ENCODE results near the gene PCMTD2.

The PCMTD2 gene

DNA sequence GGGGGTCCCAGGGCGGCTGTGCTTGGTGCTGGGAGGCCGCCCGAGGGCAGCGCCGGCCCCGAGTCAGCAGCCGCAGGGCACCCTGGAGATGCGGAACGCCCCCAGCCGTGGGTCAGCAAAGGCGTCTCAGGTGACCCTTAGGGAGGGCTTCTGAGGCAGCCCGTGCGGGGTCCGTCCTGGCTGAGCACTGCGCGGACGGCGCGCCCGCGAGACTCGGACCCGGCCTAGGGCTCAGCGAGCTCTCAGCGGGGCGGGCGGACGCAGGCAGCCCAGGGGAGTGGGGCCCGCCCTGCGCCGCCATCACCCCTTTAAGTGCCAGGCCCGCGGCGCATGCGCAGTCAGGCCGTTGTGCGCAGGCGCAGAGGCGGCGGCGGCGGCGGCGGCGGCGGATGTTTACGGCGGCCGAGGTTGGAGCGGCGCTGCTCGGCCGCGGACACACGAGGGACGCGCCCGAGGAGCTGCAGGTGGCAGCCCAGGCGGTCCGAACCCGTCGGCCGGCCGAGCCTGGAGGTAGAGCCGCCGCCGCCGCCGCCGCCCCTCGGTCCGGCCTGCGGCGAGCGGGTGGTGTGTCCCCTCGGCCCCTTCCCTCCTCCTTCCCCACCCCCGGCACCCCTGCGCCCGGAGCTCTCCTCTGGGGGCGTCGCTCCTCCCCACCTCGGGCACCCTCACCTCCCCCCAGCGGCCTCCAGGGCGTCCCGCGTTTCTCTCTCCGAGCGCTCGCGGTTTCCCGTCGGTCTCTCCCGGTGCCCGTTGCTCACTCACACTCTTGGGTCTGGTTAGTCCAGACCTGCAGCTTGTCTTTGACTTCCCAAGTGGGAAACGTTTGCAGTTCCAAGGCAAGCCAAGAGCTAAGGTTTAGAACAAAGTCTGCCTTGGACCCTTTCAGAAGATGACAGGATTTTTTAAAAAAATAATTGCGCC lies at the start of gene PCMTD2:
Gene PCMTD2 (plus strand): TSS at position 388 of the 921 bp plus-strand sequence. CDS start 4,218 bp downstream, outside the sequence.
- peak; percentile 64 for DNase-seq (ENCODE audit: low read depth)

DNA sequence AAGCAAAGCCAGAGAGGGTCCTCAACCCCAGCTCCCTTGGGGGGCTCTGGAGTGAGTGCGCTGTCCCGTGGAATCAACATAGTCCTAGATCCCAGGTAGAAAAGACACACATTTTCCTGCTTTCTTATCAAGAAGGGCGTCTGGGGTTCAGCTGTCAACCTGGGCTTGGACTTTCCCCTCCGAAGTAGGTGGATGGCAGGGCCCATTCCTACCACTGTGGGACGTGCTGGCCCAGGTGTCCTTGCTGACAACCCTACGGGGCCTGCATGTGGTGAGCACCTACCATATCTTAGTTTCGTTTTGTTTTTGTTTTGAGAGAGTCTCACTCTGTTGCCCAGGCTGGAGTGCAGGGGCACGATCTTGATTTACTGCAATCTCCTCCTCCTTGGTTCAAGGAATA lies 48.9 kb upstream of the PCMTD2 start:
- DNase-seq (ENCODE audit: low read depth), result no peak

DNA sequence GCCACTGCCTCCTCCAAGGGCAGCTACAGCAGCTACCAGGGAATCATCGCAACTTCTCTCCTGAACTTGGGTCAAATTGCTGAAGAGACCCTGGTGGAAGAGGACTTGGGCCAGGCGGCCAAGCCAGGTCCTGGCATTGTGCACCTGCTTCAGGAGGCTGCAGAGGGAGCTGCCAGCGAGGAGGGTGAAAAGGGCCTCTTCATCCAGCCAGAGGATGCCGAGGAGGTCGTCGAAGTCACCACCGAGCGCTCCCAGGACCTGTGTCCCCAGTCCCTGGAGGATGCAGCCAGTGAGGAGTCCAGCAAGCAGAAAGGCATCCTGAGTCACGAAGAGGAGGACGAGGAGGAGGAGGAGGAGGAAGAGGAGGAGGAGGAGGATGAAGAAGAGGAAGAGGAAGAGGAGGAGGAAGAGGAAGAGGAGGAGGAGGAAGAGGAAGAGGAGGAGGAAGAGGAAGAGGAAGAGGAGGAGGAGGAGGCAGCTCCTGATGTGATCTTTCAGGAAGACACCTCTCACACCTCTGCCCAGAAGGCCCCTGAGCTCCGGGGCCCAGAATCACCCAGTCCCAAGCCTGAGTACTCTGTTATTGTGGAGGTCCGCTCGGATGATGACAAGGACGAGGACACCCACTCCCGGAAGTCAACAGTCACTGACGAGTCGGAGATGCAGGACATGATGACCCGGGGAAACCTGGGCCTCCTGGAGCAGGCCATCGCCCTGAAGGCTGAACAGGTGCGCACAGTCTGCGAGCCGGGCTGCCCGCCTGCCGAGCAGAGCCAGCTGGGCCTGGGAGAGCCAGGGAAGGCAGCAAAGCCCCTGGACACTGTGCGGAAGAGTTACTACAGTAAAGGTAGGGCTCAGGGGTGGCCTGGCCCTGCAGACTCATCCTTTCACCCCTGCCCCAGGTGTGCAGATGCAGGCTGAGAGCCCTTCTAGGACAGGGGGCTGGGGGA lies 47.6 kb upstream of the PCMTD2 start:
- no peak for DNase-seq (ENCODE audit: low read depth)

DNA sequence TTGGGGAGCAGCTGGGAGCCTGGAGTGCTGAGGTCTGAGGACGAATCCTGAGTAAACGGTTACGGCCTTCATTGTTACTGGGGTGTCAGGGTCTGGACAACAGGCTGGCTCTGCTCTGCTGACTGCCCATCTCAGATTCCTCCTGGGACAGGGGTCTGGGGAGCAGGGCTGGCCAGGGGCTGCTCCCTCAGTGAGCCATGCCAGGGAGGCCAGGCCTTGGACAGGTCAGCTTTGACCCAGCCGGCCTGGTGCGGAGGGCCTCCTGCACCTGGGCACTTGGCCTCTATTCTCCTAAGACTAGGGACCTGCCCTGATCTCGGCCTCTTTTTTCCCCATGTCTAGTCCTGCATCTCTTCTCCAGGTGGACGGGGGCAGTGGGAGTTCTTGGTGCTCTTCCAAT lies 46.4 kb upstream of the PCMTD2 start:
- no peak for DNase-seq (ENCODE audit: low read depth)

DNA sequence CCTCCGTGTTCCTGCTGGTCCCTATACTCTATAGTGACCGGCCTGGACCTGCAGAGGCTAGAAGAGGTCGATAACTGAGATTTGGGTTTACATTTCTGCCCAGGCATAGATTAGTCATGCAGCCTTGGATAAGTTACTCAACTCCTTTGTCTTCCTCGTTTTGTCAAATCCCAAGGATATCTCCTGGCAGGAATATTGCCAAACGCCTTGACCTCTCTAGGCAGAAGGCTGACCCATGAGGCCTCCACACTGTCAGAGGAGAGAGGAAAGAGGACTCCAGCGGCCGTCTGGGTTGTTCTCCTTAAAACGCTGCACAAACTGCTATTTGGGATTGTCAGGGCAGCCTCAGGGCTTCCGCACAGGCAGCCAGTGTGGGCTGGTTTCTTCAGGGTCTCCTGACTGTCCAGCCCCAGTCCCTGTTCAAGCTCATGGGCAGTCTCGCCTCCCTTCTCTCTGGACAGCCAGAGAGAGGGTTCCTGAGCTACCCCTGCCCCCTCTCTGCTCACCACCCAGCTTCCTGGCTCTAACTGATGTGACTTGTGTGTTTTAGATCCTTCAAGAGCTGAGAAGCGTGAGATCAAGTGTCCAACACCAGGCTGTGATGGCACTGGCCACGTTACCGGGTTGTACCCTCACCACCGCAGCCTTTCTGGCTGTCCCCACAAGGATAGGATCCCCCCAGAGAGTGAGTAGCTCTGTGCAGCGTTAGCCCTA lies 44.7 kb upstream of the PCMTD2 start:
- DNase-seq (ENCODE audit: low read depth), result no peak

DNA sequence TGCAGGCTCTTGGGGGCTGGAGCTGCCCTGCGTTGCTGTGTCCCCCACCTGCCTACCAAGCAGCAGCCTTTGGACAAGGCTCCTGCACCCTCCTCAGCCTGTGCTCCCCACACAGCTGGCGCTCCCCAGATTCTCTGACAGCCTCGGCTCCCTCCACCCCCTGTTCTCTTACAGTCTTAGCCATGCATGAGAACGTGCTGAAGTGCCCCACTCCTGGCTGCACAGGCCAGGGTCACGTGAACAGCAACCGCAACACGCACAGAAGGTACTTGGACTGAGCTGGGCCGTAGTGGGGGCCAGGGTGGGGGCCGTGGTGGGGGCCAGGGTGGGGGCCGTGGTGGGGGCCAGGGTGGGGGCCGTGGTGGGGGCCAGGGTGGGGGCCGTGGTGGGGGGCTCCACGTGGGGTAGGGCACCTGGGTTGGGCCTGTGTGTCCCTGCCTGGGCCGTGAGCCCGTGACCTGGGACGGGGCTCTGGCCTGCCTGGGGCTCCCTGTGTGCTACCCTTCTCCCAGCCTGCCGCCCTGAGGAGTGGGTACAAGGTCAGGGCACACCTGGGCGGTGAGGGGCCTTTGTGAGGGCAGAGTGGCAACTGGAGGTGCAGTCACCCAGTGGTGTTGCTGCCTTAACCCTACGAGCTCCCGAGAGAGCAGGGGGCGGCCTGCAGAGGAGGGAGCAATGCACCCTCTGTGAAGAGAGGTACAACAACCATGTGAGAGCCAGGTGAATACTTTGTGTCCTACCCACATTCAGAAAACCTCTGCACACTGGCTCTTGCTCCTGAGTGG lies 43.5 kb upstream of the PCMTD2 start:
- DNase-seq (ENCODE audit: low read depth), result no peak

DNA sequence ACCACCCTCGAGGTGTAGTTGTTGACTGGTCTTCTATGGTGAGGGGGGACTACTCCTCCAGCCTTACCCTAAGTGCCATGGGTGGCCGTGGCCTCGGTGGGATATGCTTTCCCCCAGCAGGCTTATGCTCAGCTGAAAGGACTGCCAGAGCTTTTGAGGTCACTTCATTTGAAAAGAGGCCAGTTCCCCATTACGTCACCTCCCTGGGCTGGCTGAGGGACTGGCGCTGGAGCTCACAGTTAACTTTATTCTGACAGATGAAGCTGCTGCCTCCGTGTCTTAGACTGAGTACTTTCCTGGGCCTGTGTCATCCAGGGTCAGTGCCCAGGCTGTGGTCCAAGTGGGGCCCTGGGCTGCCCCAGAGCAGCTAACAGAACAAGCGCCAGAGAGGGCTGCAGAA lies 42.8 kb upstream of the PCMTD2 start:
- DNase-seq (ENCODE audit: low read depth), result no peak

DNA sequence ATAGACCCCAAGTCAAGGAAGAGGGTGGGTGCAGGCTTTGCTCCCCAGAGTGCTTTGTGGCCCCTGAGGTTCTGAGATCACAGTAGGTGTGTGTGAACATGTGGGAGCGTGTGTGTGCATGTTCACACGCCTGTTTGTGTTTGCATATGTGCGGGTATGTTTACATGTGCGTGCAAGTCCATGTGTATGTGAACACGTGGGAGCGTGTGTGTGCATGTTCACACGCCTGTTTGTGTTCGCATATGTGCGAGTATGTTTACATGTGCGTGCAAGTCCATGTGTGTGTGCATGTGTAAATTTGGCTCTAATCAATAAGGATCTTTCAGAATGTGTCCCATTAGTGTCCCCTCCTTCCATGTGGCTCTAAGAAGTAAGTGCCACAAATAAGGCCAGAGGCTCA lies 41.4 kb upstream of the PCMTD2 start:
- DNase-seq (ENCODE audit: low read depth), result no peak

DNA sequence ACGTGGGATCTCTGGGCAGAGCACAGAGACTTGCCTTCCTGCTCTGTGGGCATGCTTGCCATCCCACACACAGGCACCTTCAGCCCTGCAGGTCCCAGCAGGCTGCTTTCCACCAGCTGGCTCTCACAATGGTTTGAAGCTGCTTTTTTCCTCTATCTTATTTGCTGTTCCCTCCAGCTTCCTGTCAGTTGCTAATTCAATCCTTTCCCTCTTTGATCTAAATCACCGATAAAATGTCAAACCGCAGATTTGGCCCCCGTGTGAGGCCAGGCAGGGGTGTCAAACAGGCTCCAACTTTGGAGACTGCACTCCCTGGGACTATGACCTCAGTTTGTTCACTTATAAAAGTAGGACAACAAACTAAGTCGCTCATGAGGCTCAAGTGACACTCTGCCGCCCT lies 40.6 kb upstream of the PCMTD2 start:
- no peak for DNase-seq (ENCODE audit: low read depth)

DNA sequence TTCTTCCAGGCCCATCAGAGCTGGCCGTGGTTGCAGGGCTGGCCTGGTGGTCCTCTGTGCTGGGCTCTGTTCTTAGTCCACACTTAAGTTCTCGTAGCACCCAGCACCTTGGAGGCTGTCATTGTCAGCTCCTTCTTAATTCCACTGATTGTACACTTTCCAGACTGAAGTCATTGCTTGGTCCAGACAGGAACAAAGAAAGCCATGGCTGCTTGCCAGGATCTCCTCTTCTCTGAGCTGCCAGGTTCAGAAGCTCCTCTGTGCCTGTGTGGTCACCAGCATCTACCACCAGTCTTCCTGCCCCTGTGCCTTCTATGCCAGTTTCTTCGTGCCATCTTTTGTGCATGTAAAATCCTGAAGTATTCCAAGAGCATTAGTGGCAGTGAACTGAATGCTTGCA lies 39.5 kb upstream of the PCMTD2 start:
- DNase-seq (ENCODE audit: low read depth), result no peak

DNA sequence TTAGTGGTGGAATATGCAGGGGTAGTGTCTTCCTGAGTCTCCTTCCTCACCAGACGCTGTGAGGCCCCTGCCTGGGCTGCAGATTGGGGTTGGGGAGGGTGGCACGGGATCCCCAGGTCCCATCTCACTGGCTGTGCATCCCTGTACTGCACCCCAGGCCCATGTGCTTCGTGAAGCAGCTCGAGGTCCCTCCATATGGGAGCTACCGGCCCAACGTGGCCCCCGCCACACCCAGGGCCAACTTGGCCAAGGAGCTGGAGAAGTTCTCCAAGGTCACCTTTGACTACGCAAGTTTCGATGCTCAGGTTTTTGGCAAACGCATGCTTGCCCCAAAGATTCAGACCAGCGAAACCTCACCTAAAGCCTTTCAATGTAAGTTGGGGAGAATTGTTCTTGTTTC lies 38.6 kb upstream of the PCMTD2 start:
- DNase-seq (ENCODE audit: low read depth), result no peak

DNA sequence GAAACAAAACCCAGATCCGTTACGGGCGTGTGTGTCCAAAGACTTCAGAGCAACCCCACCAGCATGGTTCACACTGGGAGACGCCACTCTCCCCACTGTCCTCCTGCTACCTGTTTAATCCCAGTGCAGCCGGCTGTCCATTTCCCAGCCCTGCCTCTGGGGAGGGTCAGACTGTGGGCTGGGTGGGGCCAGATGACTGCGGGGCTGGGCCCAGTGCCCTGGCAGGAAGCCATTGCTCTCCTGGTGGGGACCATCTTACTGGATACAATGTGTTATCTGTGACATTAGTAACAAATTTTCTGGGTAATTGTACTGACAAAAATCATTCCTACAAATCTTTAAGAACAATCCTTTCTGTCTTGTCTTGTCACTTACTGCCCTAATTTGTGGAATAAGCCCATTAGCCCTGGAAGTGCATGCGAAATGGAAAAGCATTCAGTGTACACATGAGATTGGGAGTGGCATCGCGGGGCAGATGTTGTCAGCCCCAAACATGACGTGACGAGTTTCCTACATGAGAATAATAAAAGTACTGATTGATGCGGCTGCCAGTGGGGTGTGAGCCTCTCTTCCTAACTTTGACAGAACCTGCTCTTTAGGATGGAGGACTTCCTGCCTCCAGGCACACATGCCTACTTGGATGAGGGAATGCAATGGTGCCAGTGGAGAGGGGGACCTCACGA lies 37.9 kb upstream of the PCMTD2 start:
- DNase-seq (ENCODE audit: low read depth), result no peak

DNA sequence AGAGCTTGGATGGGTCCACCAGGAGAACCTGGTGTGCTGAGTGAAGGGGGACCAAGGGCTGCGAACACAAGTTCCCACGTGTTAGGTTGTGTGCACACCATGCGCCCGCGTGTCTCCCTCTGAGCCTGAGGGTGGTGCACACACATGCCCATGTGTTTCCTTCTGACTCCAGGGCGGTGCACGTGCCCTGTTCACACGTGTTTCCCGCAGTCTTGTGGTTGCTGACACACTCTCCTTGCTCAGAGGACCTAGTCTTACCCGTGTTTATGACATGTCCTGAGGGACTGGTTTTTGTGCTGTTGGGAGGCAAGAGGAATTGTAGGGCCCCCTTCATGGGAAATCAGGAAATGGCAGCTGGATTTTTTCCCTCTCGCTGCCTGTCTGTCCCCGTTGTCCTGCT lies 36.3 kb upstream of the PCMTD2 start:
- no peak for DNase-seq (ENCODE audit: low read depth)

DNA sequence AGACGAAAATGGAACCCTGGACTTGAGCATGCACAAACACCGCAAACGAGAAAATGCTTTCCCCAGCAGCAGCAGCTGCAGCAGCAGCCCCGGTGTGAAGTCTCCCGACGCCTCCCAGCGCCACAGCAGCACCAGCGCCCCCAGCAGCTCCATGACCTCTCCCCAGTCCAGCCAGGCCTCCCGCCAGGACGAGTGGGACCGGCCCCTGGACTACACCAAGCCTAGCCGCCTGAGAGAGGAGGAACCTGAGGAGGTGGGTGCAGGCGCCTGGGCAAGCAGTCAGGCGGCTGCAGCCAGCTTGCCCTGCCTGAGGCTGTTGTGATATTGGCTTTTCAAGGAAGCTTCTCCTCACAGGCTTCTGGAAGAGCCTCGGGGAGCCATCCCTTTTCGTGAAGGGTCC lies 35.8 kb upstream of the PCMTD2 start:
- DNase-seq (ENCODE audit: low read depth), result no peak

DNA sequence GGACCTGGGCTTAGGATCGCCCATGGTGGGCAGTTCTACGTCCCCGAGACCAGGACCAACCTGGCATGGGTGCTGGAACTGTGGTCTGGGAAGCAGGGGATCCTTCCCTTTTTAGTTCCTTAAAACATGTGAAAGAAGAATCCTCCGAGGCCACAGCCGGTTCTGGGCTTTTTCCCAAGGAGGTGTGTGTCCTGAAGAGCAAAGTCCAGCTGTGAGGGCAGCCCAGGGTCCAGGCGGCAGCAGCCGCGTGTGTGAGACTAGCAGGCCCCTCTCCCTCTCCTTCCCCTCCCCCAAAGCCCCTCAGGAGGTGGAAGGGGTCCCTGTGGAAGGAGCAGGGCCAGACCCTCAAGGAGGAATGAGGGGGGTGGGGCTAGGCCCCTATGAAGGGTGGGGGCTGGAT lies 35.1 kb upstream of the PCMTD2 start:
- DNase-seq (ENCODE audit: low read depth), result no peak

DNA sequence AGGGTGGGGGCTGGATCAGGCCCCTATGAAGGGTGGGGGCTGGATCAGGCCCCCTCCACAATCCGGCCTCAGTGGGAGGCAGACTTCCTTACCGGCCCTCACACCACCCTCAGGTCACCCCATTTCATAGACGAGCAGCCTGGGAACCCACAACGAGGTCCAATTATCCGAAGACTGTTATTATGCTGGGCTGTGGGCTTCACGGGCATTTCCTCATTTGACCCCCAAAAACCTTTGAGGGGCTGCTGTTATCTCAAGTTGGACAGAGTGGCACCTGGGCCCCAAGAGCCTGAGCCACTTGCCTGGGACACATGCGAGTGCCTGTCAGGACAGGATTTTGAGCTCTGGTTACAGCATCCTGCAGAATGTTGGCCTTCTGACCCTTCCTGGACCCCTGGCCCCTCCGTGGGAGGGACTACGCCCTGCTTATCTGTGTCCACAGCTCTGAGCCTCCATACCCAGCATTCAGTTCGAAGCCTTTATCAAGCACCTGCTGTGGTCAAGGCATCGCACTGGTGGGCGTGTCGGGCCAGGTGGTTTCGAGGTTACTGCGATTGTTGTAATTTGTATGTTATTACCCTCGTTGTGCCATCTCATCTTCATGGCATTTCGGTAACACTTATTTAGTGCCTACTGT lies 34.5 kb upstream of the PCMTD2 start:
- no peak for DNase-seq (ENCODE audit: low read depth)

DNA sequence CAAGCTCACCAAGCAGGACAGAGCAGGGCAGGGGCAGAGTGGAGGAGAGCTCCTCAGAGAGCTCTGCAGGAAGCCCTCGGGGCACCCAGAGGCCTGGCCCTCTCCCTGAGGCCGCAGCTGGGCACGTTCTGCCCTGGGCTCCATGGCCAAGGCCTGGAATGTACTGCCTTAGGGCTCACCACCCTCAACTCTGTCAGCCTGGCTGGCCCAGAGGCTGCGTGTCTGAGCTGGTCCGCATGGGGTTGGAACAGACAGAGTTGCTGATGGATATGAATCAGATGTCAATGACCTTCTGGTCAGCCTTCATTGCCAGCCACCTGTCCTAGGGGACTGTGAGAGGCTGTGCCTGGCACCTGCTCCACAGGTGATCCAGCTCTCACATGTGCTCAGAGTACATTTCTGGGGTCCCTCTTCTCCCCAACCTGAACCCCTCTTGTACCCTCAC lies 33.2 kb upstream of the PCMTD2 start:
- no peak for DNase-seq (ENCODE audit: low read depth)

DNA sequence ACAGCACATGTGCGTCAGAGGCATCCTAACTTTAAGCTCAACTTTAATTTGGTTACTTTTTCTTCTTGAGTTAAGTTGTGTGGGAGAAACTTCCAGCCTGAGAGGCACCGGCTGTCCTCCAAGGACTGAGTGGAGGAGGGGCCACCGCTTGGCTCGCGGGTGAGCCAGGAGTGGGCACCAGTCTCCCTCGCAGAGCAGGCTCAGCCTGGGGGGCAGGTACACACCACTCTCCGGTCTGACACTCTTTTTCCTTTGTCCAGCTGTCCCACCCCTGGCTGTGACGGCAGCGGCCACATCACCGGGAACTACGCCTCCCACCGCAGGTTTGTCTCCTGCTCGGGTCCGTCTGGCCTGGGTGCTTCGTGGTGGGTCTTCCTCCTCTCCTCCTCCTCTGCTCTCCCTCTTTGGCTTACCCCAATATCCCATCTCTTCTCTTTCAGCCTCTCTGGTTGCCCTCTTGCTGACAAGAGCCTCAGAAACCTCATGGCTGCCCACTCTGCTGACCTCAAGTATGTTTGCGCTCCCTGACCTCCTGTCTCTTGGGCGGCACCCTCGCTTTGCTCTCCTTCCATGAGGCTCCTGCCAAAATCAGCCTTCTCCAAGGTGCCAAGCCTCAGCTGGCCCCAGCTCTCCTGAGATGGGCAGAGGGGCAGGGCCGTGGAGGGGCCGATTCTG lies 32.6 kb upstream of the PCMTD2 start:
- no peak for DNase-seq (ENCODE audit: low read depth)

DNA sequence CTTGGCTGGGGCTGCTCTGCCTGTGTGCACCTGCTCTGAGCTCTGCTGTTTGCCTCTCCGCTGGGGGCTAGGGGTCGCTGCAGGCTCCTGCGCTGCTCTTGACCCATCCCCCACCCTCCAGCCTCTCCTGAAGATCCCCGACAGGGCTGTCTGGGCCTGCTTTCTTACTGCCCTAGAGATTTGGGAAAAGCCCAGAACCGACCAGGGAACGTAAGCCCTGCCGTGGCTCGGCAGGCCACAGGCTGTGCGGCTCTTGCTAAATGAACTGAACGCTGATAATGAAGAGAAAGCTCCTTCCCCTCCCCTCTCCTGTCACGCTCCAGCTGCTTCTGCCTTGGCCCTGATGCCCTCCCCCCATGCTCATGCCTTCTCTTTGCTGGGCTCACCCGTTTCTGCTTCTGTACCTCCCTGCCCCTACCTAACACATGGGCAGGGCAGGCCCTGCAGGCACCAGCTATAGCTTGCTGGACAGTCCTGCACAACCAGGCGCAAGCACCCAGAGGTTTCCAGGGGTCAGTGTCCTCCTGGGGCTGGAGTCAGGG lies 32.0 kb upstream of the PCMTD2 start:
- no peak for DNase-seq (ENCODE audit: low read depth)

All from stimulated activated CD8-positive, alpha-beta memory T cell treated with anti-CD3 and anti-CD28 coated beads, Interleukin-15, amount 100 ng/mL, for 1 hour (primary cell).